ENCODE results near the gene MOCS3. TPM values are rescaled to one million over a fixed set of nuclear protein-coding genes. Genes with fewer than 3 reads are reported as not detected.

MOCS3 gene
- total and polyA plus RNA-seq, 2 of the 13 experiments (the other 11 are each of a cell fraction or from before 2014, with no cell fraction given), result 3.7 to 8.4 TPM

GRCh38 chr20:50958615-50959542 lies at the start of gene MOCS3 (continued):
- TF ChIP-seq, protein P1, sequence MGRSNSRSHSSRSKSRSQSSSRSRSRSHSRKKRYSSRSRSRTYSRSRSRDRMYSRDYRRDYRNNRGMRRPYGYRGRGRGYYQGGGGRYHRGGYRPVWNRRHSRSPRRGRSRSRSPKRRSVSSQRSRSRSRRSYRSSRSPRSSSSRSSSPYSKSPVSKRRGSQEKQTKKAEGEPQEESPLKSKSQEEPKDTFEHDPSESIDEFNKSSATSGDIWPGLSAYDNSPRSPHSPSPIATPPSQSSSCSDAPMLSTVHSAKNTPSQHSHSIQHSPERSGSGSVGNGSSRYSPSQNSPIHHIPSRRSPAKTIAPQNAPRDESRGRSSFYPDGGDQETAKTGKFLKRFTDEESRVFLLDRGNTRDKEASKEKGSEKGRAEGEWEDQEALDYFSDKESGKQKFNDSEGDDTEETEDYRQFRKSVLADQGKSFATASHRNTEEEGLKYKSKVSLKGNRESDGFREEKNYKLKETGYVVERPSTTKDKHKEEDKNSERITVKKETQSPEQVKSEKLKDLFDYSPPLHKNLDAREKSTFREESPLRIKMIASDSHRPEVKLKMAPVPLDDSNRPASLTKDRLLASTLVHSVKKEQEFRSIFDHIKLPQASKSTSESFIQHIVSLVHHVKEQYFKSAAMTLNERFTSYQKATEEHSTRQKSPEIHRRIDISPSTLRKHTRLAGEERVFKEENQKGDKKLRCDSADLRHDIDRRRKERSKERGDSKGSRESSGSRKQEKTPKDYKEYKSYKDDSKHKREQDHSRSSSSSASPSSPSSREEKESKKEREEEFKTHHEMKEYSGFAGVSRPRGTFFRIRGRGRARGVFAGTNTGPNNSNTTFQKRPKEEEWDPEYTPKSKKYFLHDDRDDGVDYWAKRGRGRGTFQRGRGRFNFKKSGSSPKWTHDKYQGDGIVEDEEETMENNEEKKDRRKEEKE (IDR thresholded peaks at IDR 0.05), result no peak
- TF ChIP-seq SMC3 (IDR thresholded peaks at IDR 0.05; ENCODE audit: low read length), result no peak
- TF ChIP-seq ZNF317 (CRISPR knock-in tag; IDR thresholded peaks at IDR 0.05), result peak; percentile 84
- TF ChIP-seq, protein P2, sequence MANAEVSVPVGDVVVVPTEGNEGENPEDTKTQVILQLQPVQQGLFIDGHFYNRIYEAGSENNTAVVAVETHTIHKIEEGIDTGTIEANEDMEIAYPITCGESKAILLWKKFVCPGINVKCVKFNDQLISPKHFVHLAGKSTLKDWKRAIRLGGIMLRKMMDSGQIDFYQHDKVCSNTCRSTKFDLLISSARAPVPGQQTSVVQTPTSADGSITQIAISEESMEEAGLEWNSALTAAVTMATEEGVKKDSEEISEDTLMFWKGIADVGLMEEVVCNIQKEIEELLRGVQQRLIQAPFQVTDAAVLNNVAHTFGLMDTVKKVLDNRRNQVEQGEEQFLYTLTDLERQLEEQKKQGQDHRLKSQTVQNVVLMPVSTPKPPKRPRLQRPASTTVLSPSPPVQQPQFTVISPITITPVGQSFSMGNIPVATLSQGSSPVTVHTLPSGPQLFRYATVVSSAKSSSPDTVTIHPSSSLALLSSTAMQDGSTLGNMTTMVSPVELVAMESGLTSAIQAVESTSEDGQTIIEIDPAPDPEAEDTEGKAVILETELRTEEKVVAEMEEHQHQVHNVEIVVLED (CRISPR knock-in tag; IDR thresholded peaks at IDR 0.05; ENCODE audit: borderline replicate concordance), result peak; percentile 30; the same call in 1 of the 2 replicates
- 0 out of 2 replicates have a peak, but pooled peaks have one; percentile 14 for TF ChIP-seq ZNF746 (CRISPR knock-in tag; IDR thresholded peaks at IDR 0.05)
- TF ChIP-seq ZBTB26 (CRISPR knock-in tag; IDR thresholded peaks at IDR 0.05; ENCODE audit: borderline replicate concordance), result no peak
- TF ChIP-seq ZNF34 (CRISPR knock-in tag; IDR thresholded peaks at IDR 0.05; ENCODE audit: borderline replicate concordance), result no peak; the same call in 1 of the 2 replicates
- no peak for TF ChIP-seq POLR2AphosphoS2 (IDR thresholded peaks at IDR 0.05; ENCODE audit: low read depth, low read length)
- TF ChIP-seq ZNF709 (CRISPR knock-in tag; IDR thresholded peaks at IDR 0.05), result no peak
- TF ChIP-seq ZNF512B (CRISPR knock-in tag; IDR thresholded peaks at IDR 0.05; ENCODE audit: borderline replicate concordance), result 0 out of 2 replicates have a peak, but pooled peaks have one; percentile 10
- TF ChIP-seq SMARCE1 (IDR thresholded peaks at IDR 0.05; ENCODE audit: borderline replicate concordance), result no peak
- TF ChIP-seq RFX3 (CRISPR knock-in tag; IDR thresholded peaks at IDR 0.05), result peak; percentile 99
- TF ChIP-seq ZBTB21 (CRISPR knock-in tag; IDR thresholded peaks at IDR 0.05), result peak; percentile 15; the same call in 1 of the 2 replicates
- peak; percentile 47; the same call in 1 of the 2 replicates for TF ChIP-seq HDAC2 (CRISPR knock-in tag; IDR thresholded peaks at IDR 0.05)
- TF ChIP-seq NKX3-1 (CRISPR knock-in tag; IDR thresholded peaks at IDR 0.05), result peak; percentile 95
- no peak for TF ChIP-seq ZNF3 (CRISPR knock-in tag; IDR thresholded peaks at IDR 0.05)
- TF ChIP-seq MAZ (IDR thresholded peaks at IDR 0.05; ENCODE audit: borderline replicate concordance, low read depth, low read length), result no peak
- no peak for TF ChIP-seq MAZ (CRISPR knock-in tag; IDR thresholded peaks at IDR 0.05; ENCODE audit: low read depth)
- TF ChIP-seq EED (CRISPR knock-in tag; IDR thresholded peaks at IDR 0.05), result peak; percentile 77; the same call in 1 of the 2 replicates
- no peak for TF ChIP-seq HNRNPH1 (optimal IDR thresholded peaks at IDR 0.05; ENCODE audit: low read depth, low read length)
- no peak for TF ChIP-seq GTF2F1 (IDR thresholded peaks at IDR 0.05; ENCODE audit: low read length)

Measured in HepG2 (cell line).